Breast epithelium (tissue), 3 donors: ENCODE data around the gene AQR.

Experiments
- CTCF ChIP-seq, 3 donors: fragments of 450-650 bp; IDR thresholded peaks; one replicate each; pipeline ENCODE4 v1.5.1; 2016 to 2017; ENCODE audit warnings: antibody characterized with exemption in 3 of 3, mild to moderate bottlenecking in 3 of 3, moderate library complexity in 3 of 3
- POLR2A ChIP-seq: fragments of 450-650 bp; IDR thresholded peaks from one replicate; pipeline ENCODE4 v1.6.1; 2016; ENCODE audit warnings: antibody characterized with exemption, mild to moderate bottlenecking, moderate library complexity
- POLR2AphosphoS5 ChIP-seq, 3 donors: sonication (generic); formaldehyde crosslinking; IDR thresholded peaks; one replicate each; pipeline ENCODE4 v1.6.1; 2017; ENCODE audit warnings: antibody characterized with exemption in 3 of 3

GRCh38 chr15:34976743-34977142 lies 7.2 kb upstream of the AQR start:
- no peak for TF ChIP-seq POLR2A
- no peak for TF ChIP-seq CTCF (IDR thresholded peaks at IDR 0.05)
- no peak for TF ChIP-seq POLR2AphosphoS5 (IDR thresholded peaks at IDR 0.05)
